ENCODE results near the gene FCN3.

FCN3 gene

GRCh38 chr1:27335506-27336422, 38.9 kb downstream of the FCN3 start:
- no peak for DNase-seq

GRCh38 chr1:27333717-27334279, 40.8 kb downstream of the FCN3 start:
- no peak for DNase-seq

- no peak for DNase-seq
These were observed 41.9 kb downstream of the FCN3 start for GRCh38 chr1:27332536-27333281.

- no peak for DNase-seq
These were observed 42.7 kb downstream of the FCN3 start for GRCh38 chr1:27331922-27332321.

GRCh38 chr1:27331426-27331825, 43.2 kb downstream of the FCN3 start:
- DNase-seq, result no peak

- DNase-seq, result no peak
These were observed 43.8 kb downstream of the FCN3 start for GRCh38 chr1:27330786-27331185.

GRCh38 chr1:27327964-27328363, 46.7 kb downstream of the FCN3 start:
- no peak for DNase-seq

- DNase-seq, result no peak
These were observed 49.3 kb downstream of the FCN3 start for GRCh38 chr1:27325286-27325685.

GRCh38 chr1:27322569-27323240, 51.9 kb downstream of the FCN3 start:
- DNase-seq, result no peak

GRCh38 chr1:27321813-27322568, 52.6 kb downstream of the FCN3 start, which contains the start of gene TMEM222:
TMEM222 (plus strand) TSS chr1:27322163; CDS start chr1:27322198, 35 bp downstream.
- DNase-seq, result peak; percentile 97

All from left hindlimb (tissue), 1 donor.